Measurements from ENCODE around the gene ATL3.

Gene ATL3

GRCh38 chr11:63681321-63682065 lies 10.3 kb upstream of the ATL3 start, which contains the start of gene RTN3:
TSS of gene RTN3 (plus strand) at chr11:63681500. CDS start at chr11:63681637, 137 bp downstream.
- DNase-seq: peak; percentile 99

GRCh38 chr11:63680834-63681320 lies 9.7 kb upstream of the ATL3 start:
- peak; percentile 62 for DNase-seq

DNA sequence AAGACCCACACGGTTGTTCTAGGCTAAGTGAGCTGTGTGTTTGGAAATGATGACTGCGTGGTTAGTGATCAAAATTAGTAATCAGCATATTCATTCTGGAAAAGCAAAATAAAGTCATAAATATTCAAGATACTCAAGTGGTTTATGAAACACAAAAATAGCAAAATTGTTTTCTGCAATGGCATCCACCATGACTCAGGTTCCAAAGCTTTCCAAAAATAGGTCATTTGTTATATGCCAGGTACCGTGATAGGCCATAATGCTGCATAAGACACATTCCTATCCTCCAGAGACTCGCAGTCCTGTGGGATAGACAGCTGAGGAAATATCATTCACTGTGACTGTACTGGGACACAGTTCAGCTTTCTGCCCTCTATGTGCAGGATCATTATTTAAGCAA lies 2.4 kb upstream of the ATL3 start:
- no peak for DNase-seq

DNA sequence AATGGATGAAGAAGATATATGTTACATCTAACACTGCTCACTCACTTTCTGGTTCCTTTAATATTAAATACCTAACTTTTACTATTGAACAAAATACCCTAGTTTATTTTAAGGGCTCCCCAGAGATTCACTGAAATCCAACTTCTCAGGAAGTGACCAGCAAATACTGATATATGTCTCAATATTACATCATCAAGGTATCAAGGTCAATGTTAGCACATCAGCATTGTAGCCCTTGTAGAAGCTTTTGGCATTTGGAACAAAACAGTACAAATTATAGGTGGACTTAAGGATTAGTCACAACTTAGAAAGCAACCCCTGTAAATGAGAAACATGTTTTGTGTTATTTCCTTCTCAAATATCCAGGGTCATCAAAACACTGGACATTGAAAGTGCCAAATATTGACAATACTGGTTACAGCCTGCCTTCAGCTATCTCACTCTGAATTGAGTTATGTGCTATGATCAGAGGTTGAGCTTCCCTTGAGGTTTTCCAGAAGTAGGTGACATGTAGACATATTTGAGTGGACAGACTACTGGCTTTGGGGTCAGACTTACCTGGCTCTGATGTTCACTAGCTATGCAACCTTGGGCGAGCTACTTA lies 1.9 kb upstream of the ATL3 start:
- DNase-seq: no peak

- no peak for DNase-seq
Measured at GRCh38 chr11:63672156-63672463, 934 bp upstream of the ATL3 start.

- DNase-seq: peak; percentile 68
Measured at GRCh38 chr11:63670433-63671321, 499 bp downstream of the ATL3 start.

DNA sequence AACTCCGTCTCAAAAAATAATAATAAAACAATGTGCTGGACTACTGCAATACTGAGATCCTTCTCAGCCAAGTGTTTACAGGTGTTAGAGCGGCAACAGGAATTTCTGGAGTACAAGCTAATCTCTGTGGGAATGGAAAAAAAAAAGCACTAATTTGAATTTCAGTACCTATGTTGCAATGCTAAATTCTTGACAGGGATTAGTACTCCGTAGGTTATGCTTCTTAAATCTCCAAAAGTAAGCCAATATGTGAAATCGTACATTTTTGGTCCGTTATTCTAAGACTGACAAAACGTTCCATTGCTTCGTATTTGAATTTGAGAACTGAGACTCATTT lies 1.1 kb downstream of the ATL3 start:
- DNase-seq: no peak

DNA sequence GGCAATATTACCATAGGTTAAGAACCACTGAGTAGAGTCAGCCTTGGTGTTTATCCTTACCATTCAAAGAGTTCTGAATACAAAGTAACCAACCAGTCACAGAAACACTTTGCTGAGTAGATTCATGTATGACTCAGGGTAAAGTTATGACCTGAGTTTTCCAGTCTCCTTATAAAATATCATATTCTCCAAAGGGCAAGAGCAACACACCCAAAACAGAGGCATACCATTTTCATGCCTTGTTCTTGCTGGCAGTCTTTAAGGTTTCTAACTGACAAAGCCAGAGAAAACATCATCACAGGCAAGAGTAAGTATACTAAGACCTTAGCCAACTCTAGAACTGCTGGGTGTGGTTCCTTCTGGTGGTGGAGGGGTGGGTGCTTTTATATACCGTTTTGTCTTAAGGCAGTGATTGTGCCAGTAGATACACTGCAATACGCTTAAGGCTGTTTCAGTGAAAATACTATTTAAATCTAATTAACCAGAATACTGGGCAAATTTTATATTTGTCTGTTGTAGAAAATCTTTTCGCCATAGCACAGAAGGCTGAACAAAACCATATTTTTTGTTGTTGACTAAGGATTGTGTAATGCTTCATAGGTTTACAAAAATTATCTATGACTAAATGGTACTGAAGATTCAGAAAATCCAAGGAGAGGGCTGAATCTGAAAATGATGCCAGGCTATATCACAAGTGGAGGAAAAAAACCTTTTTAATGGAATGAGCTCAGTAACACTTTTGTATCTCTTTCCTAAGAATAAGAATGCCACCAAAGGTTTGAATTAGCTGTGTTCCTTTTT lies 3.0 kb downstream of the ATL3 start:
- DNase-seq: no peak

- DNase-seq: no peak
Measured at GRCh38 chr11:63666874-63667273, 4.3 kb downstream of the ATL3 start.

GRCh38 chr11:63663809-63664208 lies 7.4 kb downstream of the ATL3 start:
- no peak for DNase-seq

DNA sequence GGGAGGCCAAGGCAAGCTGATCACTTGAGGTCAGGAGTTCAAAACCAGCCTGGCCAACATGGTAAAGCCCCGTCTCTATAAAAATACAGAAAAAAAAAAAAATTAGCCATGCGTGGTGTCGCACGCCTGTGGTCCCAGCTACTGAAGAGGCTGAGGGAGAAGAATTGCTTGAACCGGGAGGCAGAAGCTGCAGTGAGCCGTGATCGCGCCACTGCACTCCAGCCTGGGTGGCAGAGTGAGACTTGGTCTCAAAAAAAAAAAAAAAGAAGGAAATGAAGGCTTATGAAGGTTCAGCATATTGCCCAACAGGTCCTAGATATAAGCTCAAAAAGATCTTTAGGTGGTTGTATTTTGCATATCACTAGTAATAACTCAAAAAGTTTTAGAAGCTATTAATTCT lies 10.2 kb downstream of the ATL3 start:
- no peak for DNase-seq

GRCh38 chr11:63652671-63653070 lies 18.5 kb downstream of the ATL3 start:
- no peak for DNase-seq

- no peak for DNase-seq
Measured at GRCh38 chr11:63643205-63643604, 28.0 kb downstream of the ATL3 start.

DNA sequence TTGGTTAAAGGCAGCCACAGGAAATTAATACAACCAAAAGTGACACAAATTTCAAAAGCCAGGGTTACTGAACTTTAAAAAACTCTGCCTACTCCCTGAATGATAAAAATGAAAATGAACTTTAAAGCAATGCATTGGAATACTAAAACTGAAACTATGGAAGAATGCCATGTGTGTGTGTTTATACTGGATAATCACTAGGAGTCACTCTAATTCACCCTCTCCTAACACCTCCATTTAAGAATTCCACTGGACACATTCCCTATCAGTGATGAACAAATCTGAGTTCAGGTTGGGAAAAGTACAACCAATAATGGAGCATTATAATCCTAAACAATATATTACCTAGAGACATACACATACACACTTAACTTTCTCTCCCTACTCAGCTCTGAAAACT lies 29.4 kb downstream of the ATL3 start:
- DNase-seq: no peak

- no peak for DNase-seq
Measured at GRCh38 chr11:63639199-63639832, 31.9 kb downstream of the ATL3 start.

GRCh38 chr11:63638436-63638835 lies 32.7 kb downstream of the ATL3 start:
- DNase-seq: peak; percentile 29

GRCh38 chr11:63635762-63636465 lies 35.3 kb downstream of the ATL3 start:
- peak; percentile 70 for DNase-seq

- DNase-seq: no peak
Measured at GRCh38 chr11:63629426-63629825, 41.8 kb downstream of the ATL3 start.

GRCh38 chr11:63623513-63624140 lies 47.5 kb downstream of the ATL3 start:
- DNase-seq: peak; percentile 38

- DNase-seq: peak; percentile 6
Measured at GRCh38 chr11:63622323-63622722, 48.9 kb downstream of the ATL3 start.

DNA sequence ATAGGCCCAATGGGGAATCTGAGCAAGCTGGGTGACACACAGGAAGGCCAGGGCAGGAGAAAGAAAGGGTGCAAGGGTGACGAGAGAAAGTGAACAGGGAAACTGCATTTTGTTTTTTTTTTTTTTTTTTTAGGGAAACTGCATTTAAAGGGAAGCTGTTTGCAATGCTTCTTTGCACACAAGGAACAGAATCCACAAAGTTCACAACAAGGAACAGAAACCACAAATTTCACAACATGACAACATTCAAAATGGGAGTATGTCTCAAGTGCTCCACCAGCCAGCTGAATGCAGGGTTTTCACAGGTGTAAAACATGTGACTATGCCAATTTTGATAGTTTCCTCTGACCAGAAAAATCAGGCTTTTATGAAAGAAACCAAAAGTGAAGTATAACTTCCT lies 50.1 kb downstream of the ATL3 start:
- DNase-seq: peak; percentile 17

Measured in activated CD8-positive, alpha-beta memory T cell treated with anti-CD3 and anti-CD28 coated beads, Interleukin-2, amount 50 U/mL, for 48 hours (primary cell).